HG02571 (cell line): ENCODE data around the gene HECTD1.
"Not testable (repeated sequence)": the region's sequence is repeated elsewhere in the genome, so short reads cannot be mapped to it uniquely, and the experiment has no call there.

Experiments used
- ATAC-seq: cut with Tn5 transposase; IDR thresholded peaks from one replicate; pipeline ENCODE4 v1.9.1; 2021; ENCODE audit warnings: mild to moderate bottlenecking, moderate library complexity; ENCODE audit not compliant: unreplicated experiment

The HECTD1 gene

DNA sequence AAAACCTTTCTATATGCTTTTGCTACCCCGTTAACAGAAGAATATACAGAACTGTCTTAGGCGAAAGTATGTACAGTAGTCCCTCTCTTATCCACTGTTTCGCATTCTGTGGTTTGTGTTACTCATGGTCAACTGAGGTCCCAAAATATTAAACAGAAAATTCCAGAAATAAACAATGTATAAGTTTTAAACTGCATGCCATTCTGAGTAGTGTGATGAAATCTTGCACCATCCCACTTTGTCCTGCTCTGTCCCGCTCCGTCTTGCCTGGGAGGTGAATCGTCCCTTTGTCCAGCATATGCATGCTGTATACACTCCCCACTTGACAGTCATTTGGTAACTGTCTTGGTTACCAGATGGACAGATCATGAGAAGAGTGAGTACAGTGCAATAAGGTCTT is 111.3 kb downstream of the HECTD1 start:
- no peak for ATAC-seq

DNA sequence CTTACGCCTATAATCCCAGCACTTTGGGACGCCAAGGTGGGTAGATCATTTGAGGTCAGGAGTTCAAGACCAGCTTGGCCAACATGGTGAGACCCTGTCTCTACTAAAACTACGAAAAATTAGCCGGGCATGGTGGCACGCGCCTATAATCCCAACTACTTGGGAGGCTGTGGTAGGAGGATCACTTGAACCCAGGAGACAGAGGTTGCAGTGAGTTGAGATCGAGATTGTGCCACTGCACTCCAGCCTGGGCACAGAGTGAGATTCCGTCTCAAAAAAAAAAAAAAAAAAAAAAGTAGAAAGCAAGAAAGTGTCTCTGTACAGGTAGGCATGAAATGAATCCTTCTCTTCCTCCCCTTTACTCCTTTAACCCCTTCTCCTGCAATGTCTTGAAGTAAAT is 111.8 kb downstream of the HECTD1 start:
- not testable (repeated sequence) for ATAC-seq

GRCh38 chr14:31093884-31094839 is 113.4 kb downstream of the HECTD1 start:
- ATAC-seq, result not testable (repeated sequence)

- ATAC-seq, result no peak
Measured at GRCh38 chr14:31092160-31092708, 115.4 kb downstream of the HECTD1 start.

- ATAC-seq, result no peak
Measured at GRCh38 chr14:31090883-31091764, 116.5 kb downstream of the HECTD1 start.

- not testable (repeated sequence) for ATAC-seq
Measured at GRCh38 chr14:31086466-31086865, 121.1 kb downstream of the HECTD1 start.

DNA sequence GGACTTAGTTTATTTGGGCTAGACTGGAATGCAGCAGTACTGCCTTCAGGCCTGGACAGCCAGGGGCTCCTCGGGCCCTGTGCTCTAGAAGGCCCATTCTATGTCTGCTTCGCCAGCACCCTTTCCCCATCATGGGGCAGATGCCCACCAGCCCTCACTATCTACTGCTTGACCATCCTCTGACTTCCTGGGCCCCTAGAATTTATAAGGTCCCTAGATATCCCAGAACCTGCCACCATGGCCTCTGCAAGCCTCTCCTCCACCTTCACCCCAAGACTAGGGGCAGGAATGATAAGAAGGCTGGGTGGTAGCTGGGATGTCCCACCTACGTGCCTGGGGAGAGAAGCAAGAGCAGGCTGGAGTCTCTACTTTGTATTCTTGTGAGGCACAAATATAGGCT is 122.6 kb downstream of the HECTD1 start:
- no peak for ATAC-seq

DNA sequence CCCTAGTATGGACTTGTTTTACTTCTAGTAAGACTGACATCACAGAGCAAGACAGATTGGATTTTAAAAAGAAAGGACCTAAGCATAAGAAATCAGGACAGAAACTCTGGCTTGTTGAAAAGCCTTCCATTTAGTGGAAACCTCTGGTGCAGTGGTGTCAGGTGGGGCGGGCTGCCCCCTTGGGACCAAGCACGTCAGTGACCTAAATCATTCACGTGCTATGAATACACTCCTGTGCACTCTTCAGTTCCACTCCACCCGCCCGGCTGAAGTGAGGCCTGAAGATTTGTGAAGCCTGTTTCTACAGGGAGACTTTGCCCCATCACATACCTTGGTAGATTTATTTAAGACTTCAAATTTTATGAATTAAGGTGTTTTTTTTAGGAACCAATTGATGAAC is 123.2 kb downstream of the HECTD1 start:
- peak; percentile 64 for ATAC-seq

GRCh38 chr14:31083781-31084180 is 123.8 kb downstream of the HECTD1 start:
- ATAC-seq, result no peak

DNA sequence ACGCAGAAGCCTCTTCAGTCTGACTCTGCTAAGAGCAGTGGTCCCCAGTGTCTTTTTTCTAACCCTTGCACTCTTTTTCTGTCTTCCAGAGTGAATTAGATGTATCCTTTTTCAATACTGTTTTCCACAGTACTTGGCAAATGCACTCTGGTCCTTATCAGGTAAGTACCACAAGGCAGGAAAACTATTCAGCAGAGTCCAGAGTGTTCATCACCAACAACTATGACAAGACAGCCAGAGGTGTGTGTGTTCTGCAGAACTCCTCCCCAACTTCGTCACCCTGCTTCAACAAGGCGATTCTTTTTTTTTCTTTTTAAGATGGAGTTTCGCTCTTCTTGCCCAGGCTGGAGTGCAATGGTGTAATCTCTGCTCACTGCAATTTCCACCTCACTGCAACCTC is 127.1 kb downstream of the HECTD1 start:
- ATAC-seq, result no peak

- ATAC-seq, result no peak
Measured at GRCh38 chr14:31080056-31080455, 127.5 kb downstream of the HECTD1 start.

DNA sequence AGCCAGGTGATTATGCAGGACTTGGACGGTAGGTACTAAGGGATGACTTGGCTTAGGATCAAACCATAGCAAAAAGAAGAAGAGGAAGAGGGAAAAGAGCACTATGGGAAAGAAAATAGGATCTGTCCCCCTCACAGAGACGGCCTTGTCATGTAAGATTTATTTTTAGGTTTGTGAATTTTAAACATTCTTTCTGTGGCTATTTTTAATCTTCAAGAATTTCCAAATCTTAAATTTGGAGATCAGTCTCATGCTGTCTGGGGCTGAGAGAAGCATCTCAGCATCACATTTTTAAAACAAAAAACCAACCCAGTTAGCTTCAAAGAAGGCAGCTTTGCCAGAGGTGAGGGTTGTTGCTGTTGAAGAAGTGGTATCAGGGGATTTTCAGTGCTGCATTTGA is 128.8 kb downstream of the HECTD1 start:
- no peak for ATAC-seq

DNA sequence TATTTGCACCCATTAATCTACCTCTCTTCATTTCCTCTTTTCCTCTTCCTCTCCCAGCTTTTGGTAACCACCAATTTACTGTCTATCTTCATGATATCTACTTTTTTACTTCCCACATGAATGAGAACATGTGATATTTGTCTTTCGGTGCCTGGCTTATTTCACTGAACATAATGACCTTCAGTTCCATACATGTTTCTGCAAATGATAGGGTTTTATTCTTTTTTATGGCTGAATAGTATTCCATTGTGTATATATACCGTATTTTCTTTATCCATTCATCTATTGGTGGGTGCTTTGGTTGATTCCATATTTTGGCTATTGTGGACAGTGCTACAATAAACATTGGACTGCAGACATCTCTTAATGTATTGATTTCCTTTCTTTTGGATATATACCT is 132.4 kb downstream of the HECTD1 start:
- ATAC-seq, result no peak

- no peak for ATAC-seq
Measured at GRCh38 chr14:31071151-31071550, 136.4 kb downstream of the HECTD1 start.

DNA sequence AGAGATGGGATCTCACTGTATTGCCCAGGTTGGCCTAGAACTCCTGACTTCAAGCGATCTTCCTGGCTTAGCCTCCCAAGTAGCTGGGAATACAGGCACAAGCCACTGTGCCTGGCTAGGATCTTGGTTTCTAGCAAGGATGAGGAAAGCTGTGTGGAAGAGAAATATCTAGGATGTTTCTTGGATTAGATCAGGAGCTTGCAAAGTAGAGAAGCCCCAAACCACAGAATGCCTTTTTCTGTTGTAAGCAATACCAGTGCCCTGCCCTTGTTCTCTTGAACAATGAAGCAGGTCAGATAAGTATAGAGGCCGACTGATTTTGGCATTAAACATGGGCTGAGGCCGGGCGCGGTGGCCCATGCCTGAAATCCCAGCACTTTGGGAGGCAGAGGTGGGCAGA is 137.2 kb downstream of the HECTD1 start:
- ATAC-seq, result no peak

DNA sequence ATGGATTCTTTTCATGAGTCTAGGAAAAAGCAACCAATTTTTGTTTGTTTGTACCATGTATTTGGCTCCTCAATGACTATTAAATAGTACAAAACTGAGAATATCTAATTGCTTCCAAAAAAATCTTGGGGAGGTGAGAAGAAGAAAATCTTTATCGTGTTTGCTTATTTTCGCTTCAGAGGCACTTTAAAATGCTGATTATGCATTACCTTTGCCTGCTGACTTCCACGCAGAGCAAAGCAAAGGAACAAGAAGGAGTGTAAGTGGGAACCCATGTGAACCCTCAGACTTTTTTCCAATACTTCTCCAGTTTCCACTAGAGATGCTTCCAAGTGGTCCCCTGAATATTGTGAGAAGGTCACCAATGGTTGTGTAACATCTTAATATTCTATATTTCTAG is 138.2 kb downstream of the HECTD1 start:
- ATAC-seq, result no peak

GRCh38 chr14:31068235-31068634 is 139.4 kb downstream of the HECTD1 start:
- no peak for ATAC-seq

DNA sequence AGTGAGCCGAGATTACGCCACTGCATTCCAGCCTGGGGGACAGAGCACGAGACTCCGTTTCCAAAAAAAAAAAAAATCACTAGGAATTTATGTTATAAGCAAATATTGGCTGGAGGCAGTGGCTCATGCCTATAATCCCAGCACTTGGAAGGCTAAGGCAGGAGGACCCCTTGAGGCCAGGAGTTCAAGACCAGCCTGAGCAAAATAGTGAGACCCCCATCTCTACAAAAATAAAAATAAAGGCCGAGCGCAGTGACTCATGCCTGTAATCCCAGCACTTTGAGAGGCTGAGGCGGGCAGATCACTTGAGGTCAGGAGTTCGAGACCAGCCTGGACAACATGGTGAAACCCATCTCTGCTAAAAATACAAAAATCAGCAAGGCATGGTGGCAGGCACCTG is 144.7 kb downstream of the HECTD1 start:
- not testable (repeated sequence) for ATAC-seq

GRCh38 chr14:31060253-31060875 is 147.2 kb downstream of the HECTD1 start:
- ATAC-seq, result no peak

GRCh38 chr14:31059152-31059924 is 148.3 kb downstream of the HECTD1 start:
- ATAC-seq, result no peak
